ENCODE results near the gene GUCA2B.

The GUCA2B gene

DNA sequence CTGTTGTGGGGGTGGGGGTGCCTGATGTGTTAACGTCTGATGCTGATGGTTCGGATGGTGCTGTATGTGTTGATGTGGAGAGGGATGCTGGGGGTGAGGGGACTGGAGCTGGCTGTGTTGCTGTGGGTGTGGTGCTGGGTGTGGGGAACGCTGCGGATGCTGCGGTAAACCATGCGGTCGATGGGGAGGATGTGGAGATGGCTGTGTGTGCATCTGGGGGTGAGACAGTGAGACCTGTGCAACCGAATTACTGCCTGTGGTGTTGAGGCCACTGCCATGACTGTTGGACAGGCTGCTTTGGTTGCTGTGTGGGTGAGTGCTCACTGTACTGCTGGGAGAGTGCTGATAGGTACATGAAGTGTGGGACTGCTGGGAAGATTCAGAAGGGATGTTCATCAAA, 38.1 kb downstream of the GUCA2B start:
- no peak for DNase-seq (ENCODE audit: low read depth)

DNA sequence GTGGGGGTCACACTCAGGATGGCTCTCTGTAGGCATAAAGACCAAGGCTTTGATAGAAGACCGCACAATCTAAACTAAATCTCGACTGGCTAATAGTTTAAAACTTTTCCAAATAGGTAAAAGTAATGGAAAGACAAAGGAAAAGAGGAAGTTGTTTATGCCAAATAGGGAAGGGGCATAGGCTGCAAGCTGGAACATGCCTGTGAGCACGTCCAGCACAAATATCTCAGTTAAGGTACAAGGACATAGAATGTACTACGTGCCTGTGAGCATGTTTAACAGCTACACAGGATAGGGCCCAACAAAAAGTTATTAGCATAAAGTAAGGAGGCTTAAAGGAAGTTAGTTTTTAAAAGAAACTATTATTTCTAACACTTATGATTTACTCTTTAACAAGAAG, 38.9 kb downstream of the GUCA2B start:
- DNase-seq (ENCODE audit: low read depth) = no peak

DNA sequence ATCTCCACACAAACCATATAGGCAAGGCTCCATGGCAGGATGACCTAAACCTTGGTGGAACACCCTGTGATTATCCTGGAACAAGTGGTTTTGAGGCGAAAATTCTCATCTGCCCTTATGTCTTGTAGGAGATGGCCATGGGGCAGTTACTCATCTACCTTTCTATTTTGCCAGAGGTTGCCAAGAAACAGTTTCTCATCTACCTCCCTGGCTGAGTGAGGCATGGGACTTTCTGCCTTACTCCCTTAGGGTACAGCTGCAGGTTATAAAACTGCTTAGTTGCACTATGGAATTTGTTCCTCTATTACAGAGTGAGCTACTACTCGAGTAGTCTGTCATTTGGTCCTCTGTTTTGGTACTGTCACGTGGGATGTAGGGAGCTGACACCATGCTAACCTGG, 42.6 kb downstream of the GUCA2B start:
- DNase-seq (ENCODE audit: low read depth) = no peak

DNA sequence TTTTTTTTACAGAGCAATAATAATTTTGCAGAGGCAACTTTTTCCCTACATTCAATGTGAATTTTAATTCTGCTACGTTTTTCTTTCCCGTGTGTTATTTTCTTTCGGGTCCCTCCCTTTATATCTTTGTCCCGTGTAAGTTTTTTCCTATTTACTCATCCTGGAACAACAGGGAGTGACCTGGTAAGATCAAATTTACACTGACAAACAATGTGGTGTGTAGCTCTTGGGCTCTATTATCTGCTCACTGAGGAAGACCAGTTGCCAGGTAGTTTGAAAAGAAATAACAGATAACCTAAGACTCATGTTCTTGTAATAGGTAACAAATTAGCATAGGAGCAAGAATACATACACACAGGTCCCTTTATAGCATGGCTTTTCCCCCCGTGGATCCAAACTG, 45.0 kb downstream of the GUCA2B start:
- DNase-seq (ENCODE audit: low read depth) = no peak

DNA sequence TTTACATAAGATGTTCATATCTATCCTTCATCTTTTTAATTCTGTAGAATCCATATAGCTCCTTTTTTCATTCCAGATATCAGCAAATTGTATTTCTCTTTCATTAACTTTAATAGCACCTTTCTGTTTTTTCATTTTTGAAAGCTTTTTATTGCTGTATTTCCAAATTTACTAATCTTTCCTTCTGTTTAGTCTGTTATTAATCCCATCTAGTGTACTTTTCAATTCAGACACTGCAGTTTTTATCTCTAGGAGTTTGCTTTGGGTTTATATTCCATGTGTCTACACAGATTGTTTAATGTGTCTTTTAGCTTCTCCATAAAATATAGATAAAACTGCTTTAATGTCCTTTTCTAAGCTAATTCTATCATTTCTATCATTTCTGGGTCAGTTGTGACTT, 48.8 kb downstream of the GUCA2B start:
- no peak for DNase-seq (ENCODE audit: low read depth)
